GM12875 (cell line): ENCODE data around the gene USP47.

Experiments used
- H3K4me3 ChIP-seq: one replicate; pipeline ENCODE4 v1.5.1; 2011; ENCODE audit warnings: low read depth, low read length, control low read depth
- CTCF ChIP-seq: IDR thresholded peaks from 2 replicates; pipeline ENCODE4 v1.5.1; 2011; ENCODE audit warnings: low read depth, mild to moderate bottlenecking, control low read depth, inconsistent platforms, low read length, moderate library complexity, borderline replicate concordance; ENCODE audit not compliant: insufficient read depth

Gene USP47

GRCh38 chr11:11882539-11882938 is 40.8 kb downstream of the USP47 start:
- no peak for TF ChIP-seq CTCF
- no peak overlapping the region for H3K4me3 ChIP-seq

GRCh38 chr11:11884351-11884750 is 42.6 kb downstream of the USP47 start:
- no peak overlapping the region for H3K4me3 ChIP-seq

GRCh38 chr11:11884774-11885481 is 43.2 kb downstream of the USP47 start:
- no peak overlapping the region for H3K4me3 ChIP-seq
- TF ChIP-seq CTCF, result no peak

More at GRCh38 chr11:11884351-11884750, 42.6 kb downstream of the USP47 start:
- no peak for TF ChIP-seq CTCF

GRCh38 chr11:11894486-11894885 is 52.7 kb downstream of the USP47 start:
- no peak for TF ChIP-seq CTCF
- H3K4me3 ChIP-seq, result no peak overlapping the region

- no peak overlapping the region for H3K4me3 ChIP-seq
- TF ChIP-seq CTCF, result no peak
These were observed 53.9 kb downstream of the USP47 start for GRCh38 chr11:11895672-11896071.

- no peak overlapping the region for H3K4me3 ChIP-seq
- no peak for TF ChIP-seq CTCF
These were observed 56.9 kb downstream of the USP47 start for GRCh38 chr11:11898648-11899047.

- no peak for TF ChIP-seq CTCF
- no peak overlapping the region for H3K4me3 ChIP-seq
These were observed 57.6 kb downstream of the USP47 start for GRCh38 chr11:11899401-11899800.
